ENCODE results near the gene COG5.
"Not testable (repeated sequence)": the region's sequence is repeated elsewhere in the genome, so short reads cannot be mapped to it uniquely, and the experiment has no call there.

COG5 gene

GRCh38 chr7:107579885-107580715, 16.4 kb upstream of the COG5 start, which contains the start of gene BCAP29:
BCAP29 (plus strand) TSS chr7:107580246; CDS start chr7:107580773, 527 bp downstream.
- peak; percentile 52 for DNase-seq

GRCh38 chr7:107579554-107579884, 15.8 kb upstream of the COG5 start:
- no peak for DNase-seq

- no peak for DNase-seq
These were observed 9.8 kb upstream of the COG5 start for GRCh38 chr7:107573537-107573936.

- DNase-seq, result no peak
These were observed 6.6 kb upstream of the COG5 start for GRCh38 chr7:107570298-107570697.

- no peak for DNase-seq
These were observed 1.0 kb upstream of the COG5 start for GRCh38 chr7:107564553-107565298.

- DNase-seq, result no peak
These were observed 492 bp downstream of the COG5 start for GRCh38 chr7:107563081-107563774.

- no peak for DNase-seq
These were observed 2.7 kb downstream of the COG5 start for GRCh38 chr7:107560898-107561516.

GRCh38 chr7:107559864-107560263, 3.9 kb downstream of the COG5 start:
- DNase-seq, result no peak

GRCh38 chr7:107555893-107556292, 7.8 kb downstream of the COG5 start:
- DNase-seq, result no peak

- DNase-seq, result no peak
These were observed 11.8 kb downstream of the COG5 start for GRCh38 chr7:107551936-107552335.

GRCh38 chr7:107544848-107545591, 18.7 kb downstream of the COG5 start:
- no peak for DNase-seq

- no peak for DNase-seq
These were observed 20.3 kb downstream of the COG5 start for GRCh38 chr7:107543338-107543993.

GRCh38 chr7:107538001-107538400, 25.7 kb downstream of the COG5 start:
- no peak for DNase-seq

GRCh38 chr7:107537228-107537627, 26.5 kb downstream of the COG5 start:
- not testable (repeated sequence) for DNase-seq

- DNase-seq, result no peak
These were observed 29.6 kb downstream of the COG5 start for GRCh38 chr7:107534139-107534538.

- no peak for DNase-seq
These were observed 33.0 kb downstream of the COG5 start for GRCh38 chr7:107530751-107531150.

GRCh38 chr7:107528461-107528860, 35.3 kb downstream of the COG5 start:
- DNase-seq, result no peak

- no peak for DNase-seq
These were observed 36.5 kb downstream of the COG5 start for GRCh38 chr7:107527196-107527595.

GRCh38 chr7:107526672-107527071, 37.0 kb downstream of the COG5 start:
- no peak for DNase-seq

GRCh38 chr7:107506674-107507339, 56.9 kb downstream of the COG5 start:
- no peak for DNase-seq

- no peak for DNase-seq
These were observed 57.6 kb downstream of the COG5 start for GRCh38 chr7:107505997-107506673.

Measured in T1000 (cell line).